Mesothelial cell of epicardium (in vitro differentiated cells): Measurements from ENCODE around the gene SOX15. TPM values are rescaled to one million over a fixed set of nuclear protein-coding genes. Genes with fewer than 3 reads are reported as not detected.
A peak's percentile ranks its signal among the peaks of the same experiment; 100 is the strongest.

Experiments used
- DNase-seq, 2 experiments: peaks; one replicate each; pipeline ENCODE4 v3.0.0; 2021; ENCODE audit warnings: low spot score in 2 of 2; ENCODE audit not compliant: unreplicated experiment in 2 of 2
- H3K27ac Mint-ChIP-seq: 2 replicates; pipeline ENCODE4 v1.8.0; 2021; ENCODE audit warnings: mixed read lengths
- H3K27me3 Mint-ChIP-seq: 2 replicates; pipeline ENCODE4 v1.8.0; 2021; ENCODE audit warnings: low read depth, mixed read lengths
- H3K36me3 Mint-ChIP-seq: 2 replicates; pipeline ENCODE4 v1.8.0; 2021; ENCODE audit warnings: mixed read lengths
- H3K4me1 Mint-ChIP-seq: 2 replicates; pipeline ENCODE4 v1.8.0; 2021; ENCODE audit warnings: mixed read lengths
- H3K4me3 Mint-ChIP-seq: 2 replicates; pipeline ENCODE4 v1.8.0; 2021; ENCODE audit warnings: mild to moderate bottlenecking, moderate library complexity, mixed read lengths
- H3K9me3 Mint-ChIP-seq: 2 replicates; pipeline ENCODE4 v1.8.0; 2021; ENCODE audit warnings: mixed read lengths
- total RNA-seq: library from RNA; stranded (reverse); gene quantifications from 3 replicates; pipeline ENCODE4 v1.2.1, GENCODE V29; 2021
- TF ChIP-seq, protein P1 (sequence below): fragments of 200-600 bp; sonication (generic); IDR thresholded peaks from one replicate; pipeline ENCODE4 v1.5.0; 2021; ENCODE audit warnings: antibody characterized with exemption; ENCODE audit not compliant: unreplicated experiment

SOX15 gene
- total RNA-seq, 1 donor from 2014 or later = 2.3 TPM

DNA sequence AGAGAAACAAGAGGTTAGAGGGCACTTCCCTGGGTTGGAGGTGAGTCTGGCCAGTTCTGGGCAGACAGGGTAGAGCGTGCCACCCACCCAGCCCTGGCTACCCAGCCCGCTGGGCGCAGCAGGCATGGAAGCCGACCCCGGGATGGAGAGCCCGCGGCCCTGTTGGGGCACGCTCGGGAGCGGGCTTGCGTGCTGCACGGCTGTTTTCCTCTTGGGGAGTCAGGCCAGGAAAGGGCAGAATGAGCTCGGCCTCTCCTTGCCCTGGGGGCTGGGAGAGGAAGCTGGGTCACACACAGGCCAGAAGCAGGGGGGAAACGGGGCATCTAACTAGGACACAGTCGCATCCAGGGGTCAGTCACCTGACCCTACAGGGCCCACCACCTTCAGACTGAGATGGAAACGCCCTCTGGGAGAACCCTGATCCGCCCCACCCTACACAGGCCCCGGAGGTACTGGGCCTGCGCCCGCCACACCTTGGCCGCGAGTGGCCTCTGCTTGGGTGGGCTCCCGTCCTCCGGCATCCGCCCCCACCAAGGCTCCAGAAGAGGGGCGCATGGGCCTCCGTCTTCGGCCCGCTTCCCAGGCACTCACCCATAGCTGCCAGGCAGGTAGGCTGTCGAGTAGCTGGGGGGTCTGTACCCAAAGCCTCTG, 1.2 kb downstream of the SOX15 start:
- TF ChIP-seq, protein P1, sequence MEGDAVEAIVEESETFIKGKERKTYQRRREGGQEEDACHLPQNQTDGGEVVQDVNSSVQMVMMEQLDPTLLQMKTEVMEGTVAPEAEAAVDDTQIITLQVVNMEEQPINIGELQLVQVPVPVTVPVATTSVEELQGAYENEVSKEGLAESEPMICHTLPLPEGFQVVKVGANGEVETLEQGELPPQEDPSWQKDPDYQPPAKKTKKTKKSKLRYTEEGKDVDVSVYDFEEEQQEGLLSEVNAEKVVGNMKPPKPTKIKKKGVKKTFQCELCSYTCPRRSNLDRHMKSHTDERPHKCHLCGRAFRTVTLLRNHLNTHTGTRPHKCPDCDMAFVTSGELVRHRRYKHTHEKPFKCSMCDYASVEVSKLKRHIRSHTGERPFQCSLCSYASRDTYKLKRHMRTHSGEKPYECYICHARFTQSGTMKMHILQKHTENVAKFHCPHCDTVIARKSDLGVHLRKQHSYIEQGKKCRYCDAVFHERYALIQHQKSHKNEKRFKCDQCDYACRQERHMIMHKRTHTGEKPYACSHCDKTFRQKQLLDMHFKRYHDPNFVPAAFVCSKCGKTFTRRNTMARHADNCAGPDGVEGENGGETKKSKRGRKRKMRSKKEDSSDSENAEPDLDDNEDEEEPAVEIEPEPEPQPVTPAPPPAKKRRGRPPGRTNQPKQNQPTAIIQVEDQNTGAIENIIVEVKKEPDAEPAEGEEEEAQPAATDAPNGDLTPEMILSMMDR = no peak
- Mint-ChIP-seq H3K27me3 (no peaks in the 10 kb centered on the region), H3K4me3 (peak overlapping the region; percentile 57), H3K27ac (no peak overlapping the region), H3K4me1 (peaks cover 29% of the 10 kb centered on the region), H3K9me3 (no peaks in the 10 kb centered on the region), H3K36me3 (peaks cover 22% of the 10 kb centered on the region)
- no peak for DNase-seq

DNA sequence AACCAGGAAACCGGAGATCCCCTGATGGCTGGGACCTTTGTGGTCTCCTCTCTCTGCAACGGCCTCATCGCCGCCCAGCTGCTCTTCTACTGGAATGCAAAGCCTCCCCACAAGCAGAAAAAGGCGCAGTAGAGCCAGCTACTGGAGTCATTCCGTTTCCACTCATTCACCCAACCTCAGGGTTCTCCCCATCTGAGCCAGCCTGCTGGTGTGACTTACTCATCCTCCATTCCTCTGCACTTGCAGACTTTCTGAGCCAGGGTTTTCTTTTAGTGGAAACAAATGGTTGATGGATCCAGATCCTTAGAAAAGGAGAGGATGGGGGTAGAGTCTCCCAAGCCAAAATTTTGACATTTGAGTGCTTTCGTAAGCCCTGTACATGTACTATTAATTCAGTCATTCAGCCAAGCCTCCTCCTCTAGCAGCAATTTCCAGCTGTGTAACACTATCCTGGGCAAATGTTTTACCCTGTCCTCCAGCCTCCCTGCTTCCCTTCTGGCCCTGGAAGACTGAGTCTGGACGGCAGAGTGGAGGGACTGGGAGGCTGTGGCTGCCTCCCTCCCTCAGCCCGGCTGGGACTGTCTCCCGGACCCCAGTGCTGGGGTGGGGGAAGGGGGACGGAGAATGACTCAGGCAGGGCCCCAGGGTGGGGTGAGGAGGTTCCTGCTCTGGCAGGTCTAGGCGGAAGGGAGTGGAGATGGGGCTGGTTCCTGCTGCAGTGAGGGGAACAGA, 2.3 kb downstream of the SOX15 start:
- H3K4me1 Mint-ChIP-seq = peaks cover 34% of the 10 kb centered on the region
- no peaks in the 10 kb centered on the region for H3K9me3 Mint-ChIP-seq
- H3K4me3 Mint-ChIP-seq = no peak overlapping the region
- TF ChIP-seq, protein P1 = no peak
- H3K36me3 Mint-ChIP-seq = peaks cover 14% of the 10 kb centered on the region
- no peaks in the 10 kb centered on the region for H3K27me3 Mint-ChIP-seq
- H3K27ac Mint-ChIP-seq = peak overlapping the region; percentile 30
- DNase-seq = no peak

DNA sequence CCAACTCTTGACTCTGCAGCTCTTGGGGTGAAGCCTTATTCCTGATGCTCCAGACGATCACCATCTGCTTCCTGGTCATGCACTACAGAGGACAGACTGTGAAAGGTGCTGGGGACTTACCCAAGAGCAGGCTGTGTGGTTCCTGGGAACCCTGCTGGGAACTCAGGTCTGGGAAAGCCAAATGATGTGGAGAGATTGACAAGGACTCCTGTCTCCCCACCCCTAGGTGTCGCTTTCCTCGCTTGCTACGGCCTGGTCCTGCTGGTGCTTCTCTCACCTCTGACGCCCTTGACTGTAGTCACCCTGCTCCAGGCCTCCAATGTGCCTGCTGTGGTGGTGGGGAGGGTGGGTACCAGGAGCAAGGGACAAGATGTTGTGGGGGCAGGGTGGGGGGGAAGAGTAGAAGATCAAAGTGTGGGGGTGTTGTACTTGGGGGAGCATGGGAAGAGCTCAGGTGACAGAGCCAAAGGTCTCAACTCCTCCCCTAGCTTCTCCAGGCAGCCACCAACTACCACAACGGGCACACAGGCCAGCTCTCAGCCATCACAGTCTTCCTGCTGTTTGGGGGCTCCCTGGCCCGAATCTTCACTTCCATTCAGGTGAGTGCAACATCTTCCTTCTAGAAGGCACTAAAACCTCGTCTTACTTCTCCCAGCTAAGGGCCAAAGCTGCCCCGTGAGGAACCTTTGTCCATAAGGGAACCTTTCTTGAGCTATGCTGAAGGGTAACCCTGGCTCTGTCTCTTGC, 3.0 kb downstream of the SOX15 start:
- Mint-ChIP-seq H3K36me3 (peaks cover 14% of the 10 kb centered on the region), H3K27me3 (no peaks in the 10 kb centered on the region), H3K27ac (no peak overlapping the region), H3K4me3 (no peak overlapping the region), H3K4me1 (peaks cover 40% of the 10 kb centered on the region), H3K9me3 (no peaks in the 10 kb centered on the region)
- TF ChIP-seq, protein P1 = no peak
- DNase-seq = no peak

DNA sequence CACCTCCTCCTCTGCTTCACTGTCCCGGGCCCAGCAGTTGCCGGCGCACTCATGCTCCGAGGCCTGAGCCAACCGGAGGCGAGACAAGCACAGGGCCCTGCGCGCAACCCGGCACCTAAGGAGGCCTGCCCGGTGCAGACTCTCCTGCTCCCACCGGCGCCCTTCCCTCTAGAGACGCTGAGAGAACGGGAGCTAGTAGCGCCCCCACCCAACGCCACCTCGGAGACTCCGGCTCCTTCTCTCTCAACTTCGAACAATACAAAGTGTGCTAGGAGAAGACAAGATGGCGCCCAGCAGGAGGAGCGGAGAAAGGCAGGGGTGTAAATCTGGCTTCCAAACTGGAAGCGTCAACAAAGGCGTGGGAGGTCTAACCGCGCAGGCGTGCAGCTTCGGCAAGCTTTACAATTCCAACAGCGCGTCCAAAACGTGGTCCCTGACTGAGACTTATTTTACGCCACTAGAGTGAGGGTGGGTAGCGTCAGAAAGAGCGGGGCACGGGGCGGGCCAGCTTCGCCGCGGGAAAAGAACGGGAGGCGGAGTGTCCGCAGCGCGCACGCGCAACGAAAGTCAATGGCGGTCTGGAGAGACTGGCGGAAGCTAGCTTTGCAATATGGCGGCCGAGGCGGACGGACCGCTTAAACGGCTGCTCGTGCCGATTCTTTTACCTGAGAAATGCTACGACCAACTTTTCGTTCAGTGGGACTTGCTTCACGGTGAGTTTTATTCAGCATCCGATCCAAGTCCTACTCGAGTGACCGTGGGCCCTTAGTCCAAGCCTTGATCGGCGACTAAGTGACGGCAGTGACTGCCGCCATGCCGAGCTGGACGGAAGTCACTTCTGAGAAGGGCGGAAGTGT, 6.4 kb downstream of the SOX15 start, which contains the start of gene MPDU1:
TSS of gene MPDU1 (plus strand) at position 600 of the 857 bp plus-strand sequence. CDS start at position 611, 11 bp downstream.
- peaks cover 48% of the 10 kb centered on the region for H3K4me1 Mint-ChIP-seq
- peak; percentile 96 to 97 for DNase-seq
- peak within 1 kb of the TSS; percentile 100 for H3K27ac Mint-ChIP-seq
- H3K4me3 Mint-ChIP-seq = peak within 1 kb of the TSS; percentile 98
- TF ChIP-seq, protein P1 = no peak
- peaks cover 15% of the 10 kb centered on the region for H3K36me3 Mint-ChIP-seq
- H3K9me3 Mint-ChIP-seq = no peaks in the 10 kb centered on the region
- H3K27me3 Mint-ChIP-seq = no peaks in the 10 kb centered on the region
